Type B pancreatic cell (in vitro differentiated cells): Measurements from ENCODE around the gene ZNF778. TPM values are rescaled to one million over a fixed set of nuclear protein-coding genes. Genes with fewer than 3 reads are reported as not detected.

Experiments
- DNase-seq: peaks from one replicate; pipeline ENCODE4 v3.0.0; 2021; ENCODE audit warnings: mixed read lengths; ENCODE audit not compliant: unreplicated experiment; ENCODE audit errors: extremely low spot score
- H3K27ac Mint-ChIP-seq: 2 replicates; pipeline ENCODE4 v1.8.0; 2021; ENCODE audit warnings: mild to moderate bottlenecking, mixed read lengths
- H3K27me3 Mint-ChIP-seq: 2 replicates; pipeline ENCODE4 v1.8.0; 2021; ENCODE audit warnings: mixed read lengths
- H3K36me3 Mint-ChIP-seq: 2 replicates; pipeline ENCODE4 v1.8.0; 2021; ENCODE audit warnings: mixed read lengths
- H3K4me1 Mint-ChIP-seq: one replicate; pipeline ENCODE4 v1.8.0; 2021; ENCODE audit warnings: mixed read lengths; ENCODE audit not compliant: unreplicated experiment
- H3K4me3 Mint-ChIP-seq: 2 replicates; pipeline ENCODE4 v1.8.0; 2021; ENCODE audit warnings: mild to moderate bottlenecking, mixed read lengths
- H3K9me3 Mint-ChIP-seq: 2 replicates; pipeline ENCODE4 v1.8.0; 2021; ENCODE audit warnings: mixed read lengths
- total RNA-seq: library from RNA; stranded (reverse); gene quantifications from 2 replicates; pipeline ENCODE4 v1.2.1, GENCODE V29; 2021; ENCODE audit warnings: low replicate concordance
- TF ChIP-seq, protein P1 (sequence below): fragments of 200-600 bp; sonication (generic); conservative IDR thresholded peaks from 2 replicates; pipeline ENCODE4 v1.5.0; 2021; ENCODE audit warnings: antibody characterized with exemption, mild to moderate bottlenecking

Gene ZNF778
- total RNA-seq, 1 donor from 2014 or later, result 14.4 TPM

- Mint-ChIP-seq H3K36me3 (no peaks in the 10 kb centered on the region), H3K4me3 (peak within 1 kb of the TSS; percentile 78), H3K27ac (peak within 1 kb of the TSS; percentile 75)
Observed at GRCh38 chr16:89171216-89172170, 46.0 kb upstream of the ZNF778 start, which contains the start of gene CDH15. Gene CDH15 (plus strand): TSS chr16:89171748. CDS start chr16:89171832, 84 bp downstream.

GRCh38 chr16:89172171-89172527 is 45.4 kb upstream of the ZNF778 start:
- H3K9me3 Mint-ChIP-seq, result no peaks in the 10 kb centered on the region
- H3K4me1 Mint-ChIP-seq, result peaks cover 4% of the 10 kb centered on the region
- no peak overlapping the region for H3K27ac Mint-ChIP-seq
- H3K36me3 Mint-ChIP-seq, result no peaks in the 10 kb centered on the region
- peaks cover 5% of the 10 kb centered on the region for H3K27me3 Mint-ChIP-seq
- H3K4me3 Mint-ChIP-seq, result no peak overlapping the region
- DNase-seq, result no peak
- TF ChIP-seq, protein P1, sequence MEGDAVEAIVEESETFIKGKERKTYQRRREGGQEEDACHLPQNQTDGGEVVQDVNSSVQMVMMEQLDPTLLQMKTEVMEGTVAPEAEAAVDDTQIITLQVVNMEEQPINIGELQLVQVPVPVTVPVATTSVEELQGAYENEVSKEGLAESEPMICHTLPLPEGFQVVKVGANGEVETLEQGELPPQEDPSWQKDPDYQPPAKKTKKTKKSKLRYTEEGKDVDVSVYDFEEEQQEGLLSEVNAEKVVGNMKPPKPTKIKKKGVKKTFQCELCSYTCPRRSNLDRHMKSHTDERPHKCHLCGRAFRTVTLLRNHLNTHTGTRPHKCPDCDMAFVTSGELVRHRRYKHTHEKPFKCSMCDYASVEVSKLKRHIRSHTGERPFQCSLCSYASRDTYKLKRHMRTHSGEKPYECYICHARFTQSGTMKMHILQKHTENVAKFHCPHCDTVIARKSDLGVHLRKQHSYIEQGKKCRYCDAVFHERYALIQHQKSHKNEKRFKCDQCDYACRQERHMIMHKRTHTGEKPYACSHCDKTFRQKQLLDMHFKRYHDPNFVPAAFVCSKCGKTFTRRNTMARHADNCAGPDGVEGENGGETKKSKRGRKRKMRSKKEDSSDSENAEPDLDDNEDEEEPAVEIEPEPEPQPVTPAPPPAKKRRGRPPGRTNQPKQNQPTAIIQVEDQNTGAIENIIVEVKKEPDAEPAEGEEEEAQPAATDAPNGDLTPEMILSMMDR, result no peak

More at GRCh38 chr16:89171216-89172170, 46.0 kb upstream of the ZNF778 start, which contains the start of gene CDH15:
- Mint-ChIP-seq H3K9me3 (no peaks in the 10 kb centered on the region), H3K27me3 (peaks cover 5% of the 10 kb centered on the region), H3K4me1 (peaks cover 4% of the 10 kb centered on the region)
- TF ChIP-seq, protein P1, result no peak
- peak; percentile 91 for DNase-seq

DNA sequence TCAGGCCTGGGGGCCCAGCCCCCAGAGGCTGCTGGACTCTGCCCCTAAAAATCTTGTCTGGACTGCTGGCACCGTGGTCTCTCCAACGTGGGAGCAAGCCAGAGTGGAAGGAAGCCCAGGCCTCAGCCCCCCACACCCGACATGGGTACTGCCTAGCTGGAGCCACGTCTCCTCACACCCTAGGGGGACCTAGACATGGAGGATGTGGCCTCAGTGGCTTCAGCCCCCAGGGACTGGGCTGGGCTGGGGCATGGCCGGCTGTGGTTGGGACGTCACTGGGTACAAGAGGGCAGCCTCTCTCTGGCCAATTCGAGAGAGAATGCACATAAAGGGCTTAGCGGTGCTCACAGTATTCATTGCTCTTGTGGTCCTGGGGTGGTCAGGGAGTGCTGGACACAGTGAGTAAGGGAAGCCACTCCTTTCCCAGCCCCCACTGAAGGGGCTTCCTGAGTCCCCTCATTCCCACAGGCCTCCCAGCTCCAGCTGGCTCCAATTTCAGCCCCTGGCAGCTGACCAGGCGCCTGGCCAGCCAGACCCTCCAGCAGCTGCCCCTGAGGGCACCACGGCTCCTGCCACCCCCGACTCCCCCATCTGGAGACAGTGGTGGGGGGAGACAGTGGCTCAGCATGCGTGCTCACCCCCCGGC is 44.9 kb upstream of the ZNF778 start:
- Mint-ChIP-seq H3K36me3 (no peaks in the 10 kb centered on the region), H3K27me3 (peaks cover 5% of the 10 kb centered on the region), H3K9me3 (no peaks in the 10 kb centered on the region), H3K4me3 (no peak overlapping the region), H3K4me1 (peaks cover 4% of the 10 kb centered on the region), H3K27ac (no peak overlapping the region)
- TF ChIP-seq, protein P1, result no peak
- no peak for DNase-seq

- no peak for DNase-seq
- H3K36me3 Mint-ChIP-seq, result no peaks in the 10 kb centered on the region
- no peak overlapping the region for H3K27ac Mint-ChIP-seq
- peaks cover 5% of the 10 kb centered on the region for H3K27me3 Mint-ChIP-seq
- H3K4me3 Mint-ChIP-seq, result no peak overlapping the region
- TF ChIP-seq, protein P1, result no peak
- peaks cover 4% of the 10 kb centered on the region for H3K4me1 Mint-ChIP-seq
- H3K9me3 Mint-ChIP-seq, result no peaks in the 10 kb centered on the region
Observed at GRCh38 chr16:89173174-89173921, 44.2 kb upstream of the ZNF778 start.

DNA sequence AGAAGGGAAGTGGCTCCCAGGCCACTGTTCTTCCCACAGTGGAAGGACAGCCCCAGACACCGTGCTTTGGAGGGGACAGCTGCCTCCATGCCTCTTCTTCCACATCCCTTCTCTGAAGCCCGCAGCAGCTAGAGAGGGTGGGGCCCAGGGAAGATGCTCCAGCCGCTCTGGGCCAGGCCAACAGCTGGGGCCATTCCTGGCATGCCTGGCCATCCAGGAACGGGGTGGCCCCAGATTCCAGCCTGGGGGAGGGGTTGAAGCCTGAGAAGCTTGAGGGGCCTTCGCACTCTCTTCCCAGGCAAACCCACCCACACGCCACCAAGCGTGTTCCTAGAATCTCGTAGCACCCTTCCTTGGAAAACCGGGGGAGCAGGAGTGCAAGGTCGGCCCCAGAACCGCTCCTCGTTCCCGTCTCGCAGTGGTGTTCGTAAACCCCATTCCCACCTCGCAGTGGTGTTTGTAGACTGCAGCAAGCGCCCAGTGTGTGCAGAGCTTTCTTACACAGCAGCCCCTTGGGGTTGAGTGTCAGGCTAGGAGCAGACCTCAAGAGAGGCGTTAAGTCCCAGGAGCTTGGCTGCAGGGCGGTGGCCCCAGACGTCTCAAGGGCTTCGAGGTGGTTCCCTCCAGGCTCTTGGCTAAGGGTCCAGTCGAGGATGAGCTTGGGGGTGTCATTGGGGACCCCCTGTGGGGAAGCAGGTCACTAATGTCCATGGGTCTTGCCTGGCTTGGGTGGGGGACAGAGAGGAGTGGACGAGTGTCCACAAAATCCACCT is 43.3 kb upstream of the ZNF778 start:
- Mint-ChIP-seq H3K4me3 (no peak overlapping the region), H3K27me3 (peaks cover 5% of the 10 kb centered on the region), H3K9me3 (no peaks in the 10 kb centered on the region), H3K27ac (no peak overlapping the region), H3K36me3 (no peaks in the 10 kb centered on the region), H3K4me1 (peaks cover 4% of the 10 kb centered on the region)
- no peak for DNase-seq
- TF ChIP-seq, protein P1, result no peak
